Activated naive CD4-positive, alpha-beta T cell treated with anti-CD3 and anti-CD28 coated beads, Interleukin-2, amount 50 U/mL, for 72 hours (primary cell): ENCODE data around the gene MAST4. TPM values are rescaled to one million over a fixed set of nuclear protein-coding genes. Genes with fewer than 3 reads are reported as not detected.

ENCODE experiments used
- ATAC-seq, 2 donors: fragments of 150-1000 bp; cut with Tn5 transposase; 2 replicates each; pipeline ENCODE4 v1.10.0; 2021; ENCODE audit warnings: mild to moderate bottlenecking in 2 of 2, moderate library complexity in 2 of 2
- DNase-seq, 2 donors: peaks; one replicate each; pipeline ENCODE4 v3.0.0; 2021 to 2022; ENCODE audit warnings: low spot score in 2 of 2
- H3K27ac Mint-ChIP-seq, 2 donors: one replicate each; pipeline ENCODE4 v1.8.0; 2022; ENCODE audit warnings: mild to moderate bottlenecking in 2 of 2, mixed read lengths in 2 of 2
- H3K36me3 Mint-ChIP-seq, 2 donors: one replicate each; pipeline ENCODE4 v1.8.0; 2022; ENCODE audit warnings: mixed read lengths in 2 of 2
- H3K9me3 Mint-ChIP-seq, 2 donors: one replicate each; pipeline ENCODE4 v1.8.0; 2022; ENCODE audit warnings: mixed read lengths in 2 of 2
- total RNA-seq, 2 donors: library from RNA; stranded (reverse); gene quantifications; one replicate each; pipeline ENCODE4 v1.2.3, GENCODE V29; 2022

MAST4 gene
- total RNA-seq, 2 donors from 2014 or later: 29.5 to 41.7 TPM

DNA sequence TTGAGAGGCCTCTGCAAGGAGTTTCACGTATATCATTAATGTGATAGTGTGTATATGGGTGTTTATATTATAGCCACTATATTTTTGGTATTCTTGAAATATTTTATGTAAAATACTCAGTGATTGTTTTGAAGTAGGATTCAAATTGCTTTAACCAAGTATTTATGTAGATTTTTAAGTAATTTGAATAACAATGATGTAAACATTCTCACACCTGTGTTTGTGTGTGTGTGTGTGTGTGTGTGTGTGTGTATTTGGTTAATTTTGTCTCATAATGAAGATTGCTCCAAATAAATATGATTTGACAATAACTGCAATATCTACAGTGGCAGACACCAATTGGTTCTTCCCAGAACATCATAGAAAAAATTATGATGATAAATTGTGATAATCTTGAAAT, 307.0 kb downstream of the MAST4 start:
- Mint-ChIP-seq H3K9me3 (no peaks in the 10 kb centered on the region), H3K27ac (no peak overlapping the region), H3K36me3 (no peaks in the 10 kb centered on the region)
- DNase-seq (no peak), ATAC-seq (no peak)

DNA sequence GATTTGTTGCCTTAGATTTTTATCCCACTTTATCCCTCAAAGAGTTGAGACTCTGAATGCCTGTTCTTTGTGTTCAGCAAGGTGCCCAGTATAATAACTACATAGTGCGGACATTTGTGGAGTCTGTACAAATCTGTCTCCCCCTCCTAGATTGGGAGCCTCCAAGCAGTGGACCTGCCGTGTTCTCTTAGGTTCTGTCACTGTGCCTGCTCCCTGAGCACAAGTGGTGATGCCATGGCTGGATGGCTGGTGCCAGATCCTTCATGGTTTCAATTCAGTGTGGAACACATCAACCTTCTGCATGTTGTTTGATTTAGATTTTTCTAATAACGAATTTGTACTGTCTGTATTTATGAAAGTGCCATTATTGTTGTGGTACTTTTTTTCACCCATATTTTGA, 307.5 kb downstream of the MAST4 start:
- no peak for ATAC-seq
- DNase-seq: no peak
- Mint-ChIP-seq H3K36me3 (no peaks in the 10 kb centered on the region), H3K27ac (no peak overlapping the region), H3K9me3 (no peaks in the 10 kb centered on the region)

DNA sequence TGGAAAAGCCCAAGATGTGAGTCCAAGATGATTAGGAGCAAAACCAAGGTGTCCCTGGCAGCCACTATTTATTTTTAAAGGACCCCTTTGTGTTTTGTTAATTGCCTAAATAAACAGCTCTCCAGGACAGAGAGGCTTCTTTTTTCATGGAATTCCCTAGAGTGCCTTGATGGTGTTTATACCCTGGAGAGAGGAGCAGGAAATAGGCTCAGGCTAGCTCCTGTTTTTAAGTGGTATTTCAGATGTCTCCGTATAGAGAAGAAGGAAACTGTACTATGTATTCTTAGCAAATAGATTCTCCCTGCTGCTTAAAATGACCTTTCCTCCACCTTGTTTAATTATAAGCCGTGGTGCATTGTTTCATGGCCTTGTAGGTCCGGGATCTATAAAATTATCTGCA, 308.0 kb downstream of the MAST4 start:
- no peaks in the 10 kb centered on the region for H3K9me3 Mint-ChIP-seq
- H3K27ac Mint-ChIP-seq: no peak overlapping the region
- H3K36me3 Mint-ChIP-seq: no peaks in the 10 kb centered on the region
- no peak for DNase-seq
- no peak for ATAC-seq

DNA sequence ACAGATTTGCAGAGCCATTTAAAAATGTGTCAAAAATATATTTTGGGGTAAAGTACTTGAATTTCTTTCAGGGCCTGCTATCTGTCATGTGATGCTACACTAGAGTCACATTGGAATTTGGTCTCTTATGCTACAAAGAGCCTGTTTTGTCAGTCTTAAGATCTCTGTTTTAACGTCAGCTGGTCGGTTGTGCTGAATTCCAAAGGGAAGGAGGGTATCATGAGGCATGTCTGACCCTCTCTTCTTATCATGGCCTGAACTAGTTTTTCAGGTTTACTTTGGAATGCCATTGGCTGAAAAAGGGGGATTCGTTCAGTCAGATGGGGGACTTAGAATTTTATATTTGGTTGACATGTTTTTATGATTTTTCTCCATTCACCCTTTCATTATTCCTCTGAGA, 309.8 kb downstream of the MAST4 start:
- Mint-ChIP-seq H3K36me3 (no peaks in the 10 kb centered on the region), H3K9me3 (no peaks in the 10 kb centered on the region), H3K27ac (no peak overlapping the region)
- ATAC-seq (no peak), DNase-seq (no peak)

DNA sequence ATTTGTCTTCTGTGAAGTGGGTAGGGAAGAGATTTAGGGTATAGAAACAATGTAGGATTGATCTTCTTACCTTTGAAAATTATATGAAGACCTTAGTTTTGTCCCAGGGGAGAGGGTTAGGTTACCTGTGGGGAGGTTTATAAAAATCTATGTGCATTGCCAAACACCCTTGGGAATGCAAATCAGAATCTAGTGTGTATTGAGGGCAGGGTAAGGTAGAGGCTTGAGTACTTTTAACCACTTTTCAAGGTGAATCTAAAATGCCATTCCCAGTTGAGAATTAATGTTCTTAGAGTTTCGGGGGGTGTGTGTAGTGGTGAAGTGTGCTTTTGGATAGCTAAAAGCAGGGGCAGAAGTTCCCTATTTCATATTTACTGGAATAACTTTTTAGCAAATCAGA, 312.0 kb downstream of the MAST4 start:
- ATAC-seq: no peak
- no peak for DNase-seq
- no peaks in the 10 kb centered on the region for H3K9me3 Mint-ChIP-seq
- no peaks in the 10 kb centered on the region for H3K36me3 Mint-ChIP-seq
- H3K27ac Mint-ChIP-seq: no peak overlapping the region

DNA sequence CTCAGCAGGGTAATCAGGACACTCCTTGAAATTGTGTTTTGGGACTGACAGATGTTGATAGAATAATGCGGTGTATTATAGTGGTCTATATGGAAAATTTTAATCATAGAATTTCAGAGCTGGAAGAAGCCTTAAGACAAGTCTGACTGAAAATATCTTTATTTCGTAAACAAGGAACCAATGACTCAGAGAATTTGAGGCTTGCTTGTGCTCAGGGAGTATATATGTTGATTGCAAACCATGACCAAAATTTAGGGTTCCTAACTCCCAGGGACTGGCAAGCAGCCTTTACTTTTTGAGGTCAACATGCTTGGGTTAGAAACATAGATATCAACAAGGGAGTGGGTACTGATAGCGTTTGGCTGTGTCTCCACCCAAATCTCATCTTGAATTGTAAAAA, 313.2 kb downstream of the MAST4 start:
- DNase-seq: no peak
- no peak for ATAC-seq
- Mint-ChIP-seq H3K27ac (no peak overlapping the region), H3K36me3 (no peaks in the 10 kb centered on the region), H3K9me3 (no peaks in the 10 kb centered on the region)

DNA sequence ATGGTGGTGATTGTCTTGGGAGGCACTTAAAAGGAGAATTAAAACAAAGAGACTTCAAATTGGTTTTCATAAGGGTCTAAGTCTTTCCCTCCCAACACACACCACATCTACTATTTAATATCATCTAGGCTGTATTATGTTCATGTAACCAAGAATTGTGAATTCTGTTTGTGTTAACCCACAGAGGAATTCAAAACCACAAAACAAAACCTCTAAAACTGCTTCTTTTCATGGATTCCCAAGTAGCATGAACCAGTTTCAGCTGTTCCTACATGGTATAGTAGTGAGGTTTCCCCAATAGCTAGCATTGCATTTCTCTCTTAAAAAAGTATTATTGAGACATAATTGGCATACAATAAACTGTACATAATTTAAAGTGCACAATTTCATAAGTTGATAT, 316.6 kb downstream of the MAST4 start:
- ATAC-seq (no peak), DNase-seq (no peak)
- no peak overlapping the region for H3K27ac Mint-ChIP-seq
- no peaks in the 10 kb centered on the region for H3K36me3 Mint-ChIP-seq
- no peaks in the 10 kb centered on the region for H3K9me3 Mint-ChIP-seq

DNA sequence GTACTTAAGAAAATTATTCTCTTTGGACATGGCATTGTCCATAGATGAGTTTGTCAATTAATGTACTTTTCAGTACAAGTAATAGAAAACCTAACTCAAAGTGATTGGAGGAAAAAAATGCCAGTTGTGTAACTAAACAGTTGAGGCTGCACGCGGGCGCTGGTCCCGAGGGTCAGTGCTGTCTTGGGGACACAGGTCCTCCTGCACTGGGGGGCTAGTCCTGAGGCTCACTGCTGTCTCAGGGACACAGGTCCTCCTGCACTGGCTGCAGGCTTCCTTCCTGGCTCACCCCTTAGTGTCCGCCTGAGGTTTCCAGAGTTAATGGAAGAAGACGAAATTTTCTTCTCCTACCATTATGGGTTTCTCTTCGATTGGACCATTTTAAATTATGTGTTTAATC, 319.3 kb downstream of the MAST4 start:
- no peaks in the 10 kb centered on the region for H3K36me3 Mint-ChIP-seq
- no peak for DNase-seq

DNA sequence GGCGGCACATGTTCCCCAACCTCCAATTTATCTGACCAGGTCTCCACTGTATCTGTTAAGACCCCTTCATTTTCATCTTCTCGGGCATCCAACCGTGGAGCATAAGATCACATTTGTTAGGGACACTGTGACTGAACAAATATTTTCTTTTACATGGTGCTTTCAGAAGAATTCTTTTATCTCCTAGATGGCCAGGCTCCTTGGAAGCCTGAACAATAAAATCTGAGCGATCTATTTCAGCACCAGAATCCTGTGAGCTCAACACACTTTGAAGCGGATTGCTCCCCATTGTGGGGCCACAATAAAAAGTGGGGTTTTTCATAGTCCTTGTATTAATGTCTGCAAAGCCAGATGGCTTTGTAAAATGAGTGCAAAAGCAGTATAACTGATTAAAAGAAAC, 326.7 kb downstream of the MAST4 start:
- no peak for DNase-seq
- H3K27ac Mint-ChIP-seq: no peak overlapping the region

More for the DNA sequence above, 319.3 kb downstream of the MAST4 start:
- no peak overlapping the region for H3K27ac Mint-ChIP-seq
- no peak for ATAC-seq
- H3K9me3 Mint-ChIP-seq: no peaks in the 10 kb centered on the region

DNA sequence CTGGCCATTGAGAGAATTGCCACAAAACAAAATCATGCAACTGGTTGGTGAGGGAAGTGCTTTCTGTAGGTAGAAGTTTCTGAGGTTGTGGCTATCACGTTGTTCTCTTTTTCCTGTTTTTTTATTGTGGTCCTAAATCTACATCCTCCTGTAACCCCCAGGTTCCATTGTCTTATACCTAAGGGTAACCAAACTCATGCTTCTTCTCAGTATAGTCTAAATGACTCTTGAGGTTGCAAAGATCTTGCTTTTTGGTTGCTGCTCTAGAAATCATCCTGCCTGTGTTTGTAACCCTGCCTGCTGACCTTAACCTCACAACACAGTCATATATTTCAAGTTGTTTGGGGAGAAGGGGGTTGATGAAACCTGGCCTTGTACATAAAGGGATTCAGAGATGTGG, 327.3 kb downstream of the MAST4 start:
- H3K27ac Mint-ChIP-seq: no peak overlapping the region
- peak in 1 of 2 donors; percentile 35 for ATAC-seq
- H3K9me3 Mint-ChIP-seq: no peaks in the 10 kb centered on the region
- no peak for DNase-seq
- H3K36me3 Mint-ChIP-seq: no peaks in the 10 kb centered on the region

More for the DNA sequence above, 326.7 kb downstream of the MAST4 start:
- Mint-ChIP-seq H3K36me3 (no peaks in the 10 kb centered on the region), H3K9me3 (no peaks in the 10 kb centered on the region)
- no peak for ATAC-seq

DNA sequence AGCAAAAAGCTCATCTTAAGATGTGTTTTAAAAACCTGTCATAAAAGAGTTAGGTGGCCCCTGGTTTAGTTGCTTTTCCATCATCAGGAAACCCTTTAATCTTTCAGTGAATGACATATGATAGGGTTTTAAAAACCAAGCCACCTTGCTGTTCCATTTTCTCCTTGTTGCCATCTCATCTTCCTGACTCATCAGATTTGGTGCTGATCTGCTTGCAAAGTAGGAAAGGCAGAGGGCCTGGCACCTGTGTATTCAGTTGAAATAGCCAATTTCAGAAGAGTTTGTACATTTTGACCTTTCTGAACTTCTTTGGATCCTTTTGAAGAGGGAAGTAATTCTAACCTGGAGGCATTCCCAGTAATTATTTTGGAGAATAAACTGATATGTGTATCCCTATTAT, 327.7 kb downstream of the MAST4 start:
- ATAC-seq: no peak
- Mint-ChIP-seq H3K9me3 (no peaks in the 10 kb centered on the region), H3K27ac (no peak overlapping the region), H3K36me3 (no peaks in the 10 kb centered on the region)
- DNase-seq: no peak

DNA sequence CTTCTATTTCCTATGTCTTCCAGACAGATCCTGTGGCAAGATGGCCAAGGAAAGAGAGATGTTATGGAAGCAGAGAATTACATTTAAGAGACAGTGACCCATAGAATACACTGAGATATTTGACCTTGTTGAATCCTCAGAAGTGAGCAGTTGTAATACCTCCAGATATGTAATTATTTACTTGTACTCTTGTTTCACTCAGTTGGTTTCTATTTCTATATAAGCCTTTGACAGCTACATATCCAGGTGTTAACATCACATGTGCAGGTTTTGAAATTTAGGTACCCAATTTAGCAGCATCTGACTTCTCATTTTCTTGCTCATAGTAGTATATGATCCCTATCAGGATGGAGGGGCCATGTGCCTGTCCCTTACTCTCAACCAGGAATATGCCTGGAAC, 330.9 kb downstream of the MAST4 start:
- Mint-ChIP-seq H3K27ac (no peak overlapping the region), H3K9me3 (no peaks in the 10 kb centered on the region), H3K36me3 (no peaks in the 10 kb centered on the region)
- ATAC-seq (no peak), DNase-seq (no peak)

DNA sequence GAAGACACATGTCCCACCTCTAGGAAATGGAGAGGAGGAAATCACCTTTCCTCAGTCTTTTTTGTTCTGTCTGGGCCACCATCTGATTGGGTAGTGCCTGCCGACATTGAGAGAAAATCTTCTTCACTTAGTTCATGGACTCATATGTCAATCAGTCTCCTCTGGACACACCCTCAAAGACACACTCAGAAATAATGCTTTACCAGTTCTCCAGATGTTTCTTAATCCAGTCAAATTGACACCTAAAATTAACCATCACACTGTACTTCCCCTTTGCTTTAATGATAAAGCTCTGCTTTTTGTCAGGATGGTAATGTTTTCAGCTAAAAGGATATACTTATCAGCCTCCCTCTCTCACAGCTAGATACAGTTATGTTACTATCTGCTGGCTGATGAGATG, 333.1 kb downstream of the MAST4 start:
- no peak overlapping the region for H3K27ac Mint-ChIP-seq
- ATAC-seq (no peak), DNase-seq (no peak)
- no peaks in the 10 kb centered on the region for H3K36me3 Mint-ChIP-seq
- no peaks in the 10 kb centered on the region for H3K9me3 Mint-ChIP-seq

DNA sequence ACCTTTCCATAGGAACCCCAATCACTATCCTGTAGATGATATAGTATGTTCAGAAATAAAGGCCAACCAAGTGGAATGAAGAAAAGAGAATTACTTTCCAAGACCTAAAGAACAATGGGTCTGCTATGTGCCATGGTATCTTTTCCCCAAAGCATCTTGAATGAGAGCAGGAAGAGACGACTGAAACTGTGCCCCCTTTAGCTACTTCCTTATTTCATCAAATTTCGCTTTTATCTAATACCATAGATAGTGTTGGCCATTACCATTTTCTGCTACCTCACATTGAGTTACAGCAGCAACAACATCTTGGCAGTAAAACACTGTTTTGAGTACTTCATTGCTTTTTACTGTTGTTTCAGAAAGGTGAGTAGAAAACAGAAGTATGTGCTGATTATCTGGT, 333.8 kb downstream of the MAST4 start:
- H3K9me3 Mint-ChIP-seq: no peaks in the 10 kb centered on the region
- DNase-seq (no peak), ATAC-seq (no peak)
- no peaks in the 10 kb centered on the region for H3K36me3 Mint-ChIP-seq
- no peak overlapping the region for H3K27ac Mint-ChIP-seq

DNA sequence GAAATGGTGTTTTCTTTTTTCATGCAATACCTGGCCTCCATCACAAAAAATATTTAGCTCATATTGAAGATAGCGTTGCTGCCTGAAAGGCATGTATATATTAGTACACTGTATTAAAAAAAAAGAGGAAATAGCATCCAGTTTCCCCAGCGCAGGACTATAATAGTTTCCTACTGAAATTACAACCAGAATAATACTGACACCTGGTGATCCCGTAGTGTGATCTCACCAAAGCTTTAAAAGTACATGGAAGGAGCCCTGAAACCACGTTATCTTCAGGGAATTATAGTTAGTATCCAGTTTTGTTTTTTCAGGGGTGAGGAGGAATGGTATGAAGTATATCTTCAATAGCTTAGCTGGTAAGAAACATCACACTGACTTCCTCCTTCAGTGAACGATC, 335.5 kb downstream of the MAST4 start:
- DNase-seq (no peak), ATAC-seq (no peak)
- Mint-ChIP-seq H3K27ac (no peak overlapping the region), H3K9me3 (no peaks in the 10 kb centered on the region), H3K36me3 (no peaks in the 10 kb centered on the region)

DNA sequence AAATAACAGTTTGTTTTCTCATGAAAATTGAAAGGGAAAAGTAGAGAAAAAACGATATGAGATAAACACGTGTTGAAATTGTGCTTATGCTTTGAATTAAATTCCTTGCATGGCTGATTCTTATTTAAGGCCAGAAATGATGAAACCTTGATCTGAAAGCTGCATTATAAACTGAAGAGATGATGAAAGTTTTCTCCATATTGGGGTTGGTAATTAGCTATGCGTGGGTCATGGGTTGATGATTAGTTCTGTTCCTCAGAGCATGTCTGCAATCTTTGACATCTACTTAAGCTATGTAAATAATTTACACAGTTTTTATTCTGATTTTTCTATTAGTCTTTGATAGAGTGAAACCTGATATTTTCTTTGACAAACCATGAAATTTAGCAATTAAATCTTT, 336.3 kb downstream of the MAST4 start:
- ATAC-seq: no peak
- no peak overlapping the region for H3K27ac Mint-ChIP-seq
- no peak for DNase-seq
- no peaks in the 10 kb centered on the region for H3K36me3 Mint-ChIP-seq
- H3K9me3 Mint-ChIP-seq: no peaks in the 10 kb centered on the region

DNA sequence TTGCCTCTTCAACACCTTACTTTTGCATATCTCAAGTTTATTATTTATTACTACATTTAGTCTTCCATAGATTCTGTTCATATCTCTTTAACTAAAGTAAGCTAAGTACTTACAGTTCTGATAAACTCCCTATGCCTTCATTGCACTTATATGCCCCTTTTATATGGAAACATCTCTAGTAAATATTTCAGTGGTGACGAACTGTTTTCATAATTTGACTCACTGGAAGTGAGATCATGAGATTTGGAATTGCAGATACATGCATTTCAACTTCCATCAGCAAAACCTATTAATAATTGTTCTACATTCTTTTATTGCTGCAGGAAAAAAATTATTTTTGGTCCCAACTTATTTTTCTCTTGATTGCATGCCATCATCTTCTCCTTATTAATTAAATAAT, 336.9 kb downstream of the MAST4 start:
- ATAC-seq (no peak), DNase-seq (no peak)
- no peak overlapping the region for H3K27ac Mint-ChIP-seq
- no peaks in the 10 kb centered on the region for H3K9me3 Mint-ChIP-seq
- H3K36me3 Mint-ChIP-seq: no peaks in the 10 kb centered on the region

DNA sequence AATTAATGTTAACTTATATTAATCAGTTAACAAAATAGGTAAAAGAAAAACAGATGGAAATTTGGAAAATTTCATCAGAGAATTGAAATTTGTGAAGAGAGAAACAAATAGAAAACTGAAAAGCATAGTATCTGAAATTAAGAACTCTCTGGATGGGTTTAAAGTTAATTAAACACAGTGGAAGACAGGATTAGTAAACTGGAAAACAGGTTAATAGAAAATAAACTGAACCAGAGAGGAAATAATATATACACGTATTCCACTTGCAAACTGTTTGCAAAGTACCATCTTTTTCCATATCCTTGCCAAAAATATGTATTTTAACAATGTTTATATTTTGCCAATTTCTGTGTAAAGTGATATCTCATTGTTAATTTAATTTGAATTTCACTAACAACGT, 342.9 kb downstream of the MAST4 start:
- H3K27ac Mint-ChIP-seq: no peak overlapping the region
- no peak for DNase-seq
- H3K36me3 Mint-ChIP-seq: no peaks in the 10 kb centered on the region
- no peak for ATAC-seq
- no peaks in the 10 kb centered on the region for H3K9me3 Mint-ChIP-seq
